Gastrocnemius medialis (tissue), 4 donors: ENCODE data around the gene ATP6V1B1.
"Not testable (repeated sequence)": the region's sequence is repeated elsewhere in the genome, so short reads cannot be mapped to it uniquely, and the experiment has no call there.

Source experiments
- POLR2A ChIP-seq, 2 donors: fragments of 450-650 bp; IDR thresholded peaks; one replicate each; pipeline ENCODE4 v1.6.1; 2017; ENCODE audit warnings: antibody characterized with exemption in 2 of 2, mild to moderate bottlenecking in 2 of 2, moderate library complexity in 2 of 2
- TF ChIP-seq, protein P1 (sequence below), 5 experiments: fragments of 450-650 bp in 3 of 5; fragments of 200-600 bp in 2 of 5; sonication (generic) in 2 of 5; IDR thresholded peaks in 4 of 5; conservative IDR thresholded peaks in 1 of 5; 1 replicate in 4 of 5; 2 replicates in 1 of 5; pipeline ENCODE4 v1.5.1; 2016 to 2019; ENCODE audit warnings: antibody characterized with exemption in 5 of 5, mild to moderate bottlenecking in 3 of 5, moderate library complexity in 3 of 5

DNA sequence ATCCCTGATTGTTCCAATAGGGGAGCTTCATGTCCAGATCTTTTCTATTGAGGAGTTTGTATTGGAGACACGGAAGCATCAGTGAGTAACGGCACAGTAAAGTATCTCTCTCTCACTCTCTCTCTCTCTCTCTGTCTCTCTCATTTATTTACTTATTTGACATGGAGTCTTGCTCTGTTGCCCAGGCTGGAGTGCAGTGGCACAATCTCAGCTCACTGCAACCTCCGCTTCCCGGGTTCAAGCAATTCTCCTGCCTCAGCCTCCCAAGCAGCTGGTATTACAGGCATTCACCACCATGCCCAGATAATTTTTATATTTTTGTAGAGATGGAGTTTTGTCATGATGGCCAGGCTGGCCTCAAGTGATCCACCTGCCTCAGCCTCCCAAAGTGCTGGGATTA, 63.2 kb downstream of the ATP6V1B1 start:
- TF ChIP-seq, protein P1, sequence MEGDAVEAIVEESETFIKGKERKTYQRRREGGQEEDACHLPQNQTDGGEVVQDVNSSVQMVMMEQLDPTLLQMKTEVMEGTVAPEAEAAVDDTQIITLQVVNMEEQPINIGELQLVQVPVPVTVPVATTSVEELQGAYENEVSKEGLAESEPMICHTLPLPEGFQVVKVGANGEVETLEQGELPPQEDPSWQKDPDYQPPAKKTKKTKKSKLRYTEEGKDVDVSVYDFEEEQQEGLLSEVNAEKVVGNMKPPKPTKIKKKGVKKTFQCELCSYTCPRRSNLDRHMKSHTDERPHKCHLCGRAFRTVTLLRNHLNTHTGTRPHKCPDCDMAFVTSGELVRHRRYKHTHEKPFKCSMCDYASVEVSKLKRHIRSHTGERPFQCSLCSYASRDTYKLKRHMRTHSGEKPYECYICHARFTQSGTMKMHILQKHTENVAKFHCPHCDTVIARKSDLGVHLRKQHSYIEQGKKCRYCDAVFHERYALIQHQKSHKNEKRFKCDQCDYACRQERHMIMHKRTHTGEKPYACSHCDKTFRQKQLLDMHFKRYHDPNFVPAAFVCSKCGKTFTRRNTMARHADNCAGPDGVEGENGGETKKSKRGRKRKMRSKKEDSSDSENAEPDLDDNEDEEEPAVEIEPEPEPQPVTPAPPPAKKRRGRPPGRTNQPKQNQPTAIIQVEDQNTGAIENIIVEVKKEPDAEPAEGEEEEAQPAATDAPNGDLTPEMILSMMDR (IDR thresholded peaks at IDR 0.05 in 4 of 5, conservative IDR thresholded peaks at IDR 0.05 in 1 of 5) = not testable (repeated sequence)
- TF ChIP-seq POLR2A (IDR thresholded peaks at IDR 0.05) = not testable (repeated sequence)
